MG63 (cell line): ENCODE data around the gene ZNF658. TPM values are rescaled to one million over a fixed set of nuclear protein-coding genes. Genes with fewer than 3 reads are reported as not detected.

Experiments
- total RNA-seq: library from RNA; depleted of rRNA; stranded (reverse); fragments of >200 nt; shearing (Covaris generic); gene quantifications from 2 replicates; pipeline ENCODE4 v1.2.3, GENCODE V29; 2014; ENCODE audit warnings: low replicate concordance; rRNA removed

ZNF658 gene
- total RNA-seq, 1 experiment from 2014 or later = 2.9 TPM

Other genes starting within 250 kb of the ZNF658 start
- not detected in 2 replicates for gene SPATA31A3, start 91.8 kb downstream of the ZNF658 start, total RNA-seq